GM19025 (cell line): ENCODE results near the gene SORBS1.
"Not testable (repeated sequence)": the region's sequence is repeated elsewhere in the genome, so short reads cannot be mapped to it uniquely, and the experiment has no call there.

Experiments
- ATAC-seq: cut with Tn5 transposase; IDR thresholded peaks from one replicate; pipeline ENCODE4 v1.9.1; 2021; ENCODE audit warnings: mild to moderate bottlenecking, low read depth, moderate library complexity; ENCODE audit not compliant: unreplicated experiment

SORBS1 gene

DNA sequence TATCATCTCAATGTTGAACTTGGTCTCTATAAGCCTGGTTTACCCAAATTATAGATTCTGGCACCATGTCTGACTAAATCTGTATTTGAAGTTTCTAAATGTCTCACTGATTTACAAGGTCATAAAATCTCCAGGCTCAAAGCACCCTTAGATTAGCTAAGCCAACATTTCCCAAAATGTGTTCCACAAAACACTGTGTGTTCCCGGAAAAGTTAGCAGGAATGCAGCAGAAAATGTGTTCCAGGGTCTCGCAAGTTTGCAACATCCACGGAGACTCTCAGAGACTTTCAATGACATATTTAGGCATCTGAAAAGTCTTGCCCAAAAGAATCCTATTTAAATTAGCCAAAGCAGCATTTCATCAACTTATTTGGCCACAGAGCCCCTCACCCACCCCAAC, 91.9 kb downstream of the SORBS1 start:
- ATAC-seq = no peak

GRCh38 chr10:95467642-95468041, 93.5 kb downstream of the SORBS1 start:
- not testable (repeated sequence) for ATAC-seq

DNA sequence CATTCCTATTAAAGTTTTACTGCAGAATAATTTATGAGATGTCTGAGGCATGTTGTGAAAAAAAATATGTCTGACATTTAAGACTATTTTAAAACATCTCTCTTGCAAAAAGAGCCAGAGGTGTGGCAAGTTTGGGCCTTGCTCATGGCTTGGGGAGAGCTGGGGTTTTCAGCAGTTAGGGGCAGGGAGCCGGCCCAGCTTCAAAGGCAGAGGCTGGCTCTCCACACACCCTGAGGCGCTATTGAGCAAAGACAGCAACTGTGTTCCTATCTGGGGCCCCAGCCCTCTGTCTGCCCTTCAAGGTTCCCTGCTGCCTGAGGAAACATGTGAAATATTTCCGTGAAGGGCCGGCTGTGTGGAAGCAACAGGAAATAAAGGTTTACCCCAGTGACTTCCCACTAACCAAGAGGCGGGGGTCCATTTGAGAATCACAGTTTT, 94.0 kb downstream of the SORBS1 start:
- ATAC-seq = no peak

DNA sequence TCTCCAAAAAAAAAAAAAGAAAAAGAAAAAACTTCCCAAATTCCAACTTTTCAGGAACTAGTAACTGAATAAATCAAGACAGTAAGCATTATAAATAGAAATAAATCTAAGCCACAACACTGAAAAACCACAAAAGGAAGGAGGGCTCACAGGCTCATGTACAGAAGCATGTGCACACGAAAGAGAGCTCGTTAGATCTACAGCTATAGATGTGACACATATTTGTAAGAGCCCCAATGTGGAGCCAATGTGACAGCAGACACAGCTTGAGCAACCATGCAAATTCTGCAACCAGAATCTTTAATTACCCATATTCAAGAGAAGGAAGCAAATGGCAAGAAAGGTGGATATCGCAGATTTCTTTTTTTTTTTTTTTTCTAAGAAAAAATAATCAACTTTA, 94.7 kb downstream of the SORBS1 start:
- ATAC-seq = no peak

DNA sequence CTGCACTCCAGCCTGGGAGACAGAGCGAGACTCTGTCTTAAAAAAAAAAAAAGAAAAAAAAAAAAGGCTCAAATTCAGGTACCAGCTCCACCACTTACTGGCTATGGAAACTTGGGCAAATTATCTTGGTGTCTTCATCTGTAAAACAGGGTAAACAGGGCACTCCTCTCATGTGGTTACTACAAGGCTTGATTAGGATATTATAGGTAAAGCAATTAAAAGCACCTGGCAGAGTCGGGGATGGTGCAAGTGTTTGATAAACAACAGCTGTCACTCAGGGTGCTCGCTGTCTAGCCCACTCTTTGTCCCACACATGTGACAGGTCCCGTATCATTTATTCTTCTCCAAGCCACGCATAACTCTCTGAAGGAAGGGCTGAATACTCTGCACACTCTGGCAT, 96.9 kb downstream of the SORBS1 start:
- ATAC-seq = no peak

DNA sequence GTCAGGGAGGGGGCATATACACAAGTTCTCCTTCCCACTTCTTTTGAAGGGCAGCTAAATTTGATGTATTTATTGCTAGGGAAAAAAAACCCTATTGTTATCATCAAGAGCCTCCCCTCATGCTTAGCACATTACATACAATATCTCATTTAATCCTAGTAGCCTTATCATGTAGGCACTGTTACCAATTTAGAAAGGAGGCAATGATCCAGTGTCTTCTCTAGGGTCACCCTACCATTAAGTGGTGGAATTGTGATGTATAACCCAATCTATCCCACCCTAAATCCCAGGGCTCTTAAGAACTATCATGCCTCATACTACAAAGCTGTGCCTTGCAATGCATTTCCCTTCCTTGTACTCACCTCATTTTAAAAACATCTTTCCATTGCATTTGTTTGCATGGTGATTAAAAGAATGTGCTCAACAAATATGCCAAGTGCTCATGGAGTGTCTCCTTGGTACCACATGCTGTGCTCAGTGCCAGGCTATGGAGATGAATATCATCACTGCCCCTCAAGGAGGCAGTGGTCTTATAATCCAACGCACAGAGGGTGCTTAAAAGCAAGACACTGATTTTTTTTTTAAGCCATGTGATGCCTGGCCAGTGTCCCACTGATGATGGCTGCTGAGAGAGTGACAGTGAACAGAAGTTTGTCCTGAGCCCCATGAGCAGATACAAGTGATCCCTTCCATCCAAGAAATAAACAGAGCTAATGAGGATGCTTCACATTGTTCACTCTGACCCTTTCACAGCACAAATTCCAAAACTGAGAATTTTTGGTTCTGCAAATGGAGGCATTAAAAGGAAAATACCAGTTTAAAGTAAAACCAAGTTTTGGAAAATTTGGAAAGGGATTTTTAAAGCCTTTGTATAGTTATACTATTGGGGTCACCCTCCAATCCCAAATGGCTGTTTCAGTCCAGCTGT, 98.2 kb downstream of the SORBS1 start:
- no peak for ATAC-seq

DNA sequence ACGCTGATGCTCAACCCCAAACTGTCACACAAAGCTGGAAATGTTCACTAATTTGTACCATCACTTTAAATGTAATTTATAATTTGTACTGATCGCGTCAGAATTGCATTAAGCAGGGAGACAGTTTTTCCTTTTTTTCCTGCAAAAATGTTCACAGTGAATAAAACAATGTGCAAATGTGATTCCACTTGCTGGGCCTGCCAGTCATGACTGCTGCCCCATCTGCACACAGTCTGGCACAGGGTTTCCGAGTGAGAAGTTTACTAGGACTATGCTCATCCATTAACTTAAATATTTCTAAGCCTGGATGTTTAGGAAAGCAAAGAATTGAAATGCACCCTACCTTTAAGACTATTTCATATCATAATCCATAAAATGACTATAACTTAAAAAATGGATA, 99.6 kb downstream of the SORBS1 start:
- no peak for ATAC-seq

GRCh38 chr10:95459446-95460045, 101.6 kb downstream of the SORBS1 start:
- ATAC-seq = no peak

DNA sequence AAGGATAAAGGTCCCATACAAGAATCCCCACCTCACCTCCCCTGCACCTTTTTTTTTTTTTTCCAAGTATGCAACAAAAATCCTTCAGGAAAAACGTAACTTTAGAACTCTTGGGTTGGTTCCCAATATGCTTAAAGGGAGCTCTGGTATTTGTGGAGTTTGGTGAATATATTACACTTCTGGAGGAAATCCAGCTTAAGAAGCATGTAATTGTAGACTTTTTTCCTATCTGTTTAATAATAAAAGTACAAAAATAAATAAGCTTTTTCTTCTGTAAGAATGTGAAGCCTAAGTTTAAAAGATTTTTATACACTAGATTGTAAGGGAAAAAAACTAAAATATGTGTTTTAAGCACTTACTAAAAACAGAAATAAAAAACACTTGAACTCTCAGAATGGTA, 102.3 kb downstream of the SORBS1 start:
- ATAC-seq = no peak

- ATAC-seq = no peak
Measured at GRCh38 chr10:95458014-95458413, 103.2 kb downstream of the SORBS1 start.

DNA sequence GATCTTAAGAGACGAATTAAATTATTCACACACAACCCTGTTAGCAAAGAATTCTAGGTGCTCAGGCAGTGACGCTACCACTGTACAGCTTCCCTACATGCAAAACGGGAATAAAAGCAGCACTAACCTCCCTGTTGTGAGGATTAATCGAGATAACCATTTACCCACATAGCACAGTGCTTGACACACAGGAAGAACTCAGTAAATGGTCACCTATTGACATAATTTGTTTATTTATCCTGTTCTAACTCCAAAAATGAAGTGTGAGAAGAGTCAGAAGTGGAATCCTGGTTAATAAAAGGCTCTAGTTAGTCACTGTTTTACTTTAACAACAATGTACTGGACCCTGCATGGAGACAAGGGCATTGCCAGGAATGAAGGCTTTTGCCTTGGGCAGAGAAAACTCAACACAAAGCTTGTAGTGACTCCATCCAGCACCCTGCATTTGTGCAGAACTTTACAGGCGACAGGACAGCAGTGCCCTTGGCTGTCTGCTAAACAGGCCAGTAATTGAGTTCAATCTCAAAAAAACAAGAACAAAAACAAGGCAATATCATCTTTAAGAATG, 103.8 kb downstream of the SORBS1 start:
- no peak for ATAC-seq

- ATAC-seq = no peak
Measured at GRCh38 chr10:95456516-95456915, 104.7 kb downstream of the SORBS1 start.

DNA sequence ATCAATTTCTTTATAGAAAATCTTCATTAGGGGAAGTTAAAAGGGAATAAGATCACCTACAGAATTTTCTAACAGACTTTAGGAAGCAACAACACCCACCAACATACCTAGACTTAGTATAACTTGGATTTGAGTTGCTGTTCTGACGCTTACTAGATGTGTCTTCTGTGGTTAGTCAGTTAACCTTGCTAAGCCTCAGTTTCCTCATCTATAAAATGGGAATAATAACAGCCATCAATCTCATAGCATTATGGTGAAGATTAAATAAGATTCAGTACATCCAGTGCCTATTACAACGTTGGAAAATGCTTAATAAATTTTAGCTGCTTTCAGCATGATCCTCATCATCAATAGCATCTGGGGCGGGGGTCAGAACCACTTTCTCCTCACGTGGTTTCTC, 106.2 kb downstream of the SORBS1 start:
- no peak for ATAC-seq

GRCh38 chr10:95454356-95454755, 106.8 kb downstream of the SORBS1 start:
- no peak for ATAC-seq

GRCh38 chr10:95451568-95452524, 109.3 kb downstream of the SORBS1 start:
- ATAC-seq = no peak

- no peak for ATAC-seq
Measured at GRCh38 chr10:95451150-95451549, 110.0 kb downstream of the SORBS1 start.

GRCh38 chr10:95450188-95450587, 111.0 kb downstream of the SORBS1 start:
- no peak for ATAC-seq

- ATAC-seq = no peak
Measured at GRCh38 chr10:95447685-95448084, 113.5 kb downstream of the SORBS1 start.

DNA sequence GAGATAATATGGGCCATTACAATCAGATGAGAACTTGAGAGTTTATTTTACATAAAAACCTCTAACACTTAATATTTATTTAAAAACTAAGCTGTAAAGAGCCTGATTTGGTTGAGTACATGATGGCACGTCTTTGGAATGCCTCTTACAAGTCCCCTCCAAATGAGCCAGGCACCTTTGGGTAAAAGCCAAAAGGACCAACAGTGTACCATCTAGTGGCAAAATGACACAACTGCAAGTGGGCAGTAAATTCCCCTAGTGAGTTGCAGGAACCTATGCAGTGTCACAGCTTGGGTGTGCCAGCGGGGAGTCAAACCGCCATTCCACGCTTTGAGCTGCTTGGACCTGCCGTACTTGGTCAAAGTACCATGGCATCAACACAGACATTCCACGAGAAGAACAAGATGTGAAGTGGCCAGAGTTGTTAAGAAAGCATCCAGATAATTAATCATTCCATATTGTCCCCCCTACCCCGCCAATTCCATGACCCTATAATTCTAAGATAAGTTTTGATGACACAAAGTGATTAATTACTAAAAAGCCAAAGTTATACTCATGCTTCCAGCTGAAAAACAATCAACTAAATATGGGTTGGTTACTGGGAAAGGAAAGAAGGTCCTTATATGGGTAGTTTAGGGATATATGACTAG, 115.2 kb downstream of the SORBS1 start:
- ATAC-seq = no peak

DNA sequence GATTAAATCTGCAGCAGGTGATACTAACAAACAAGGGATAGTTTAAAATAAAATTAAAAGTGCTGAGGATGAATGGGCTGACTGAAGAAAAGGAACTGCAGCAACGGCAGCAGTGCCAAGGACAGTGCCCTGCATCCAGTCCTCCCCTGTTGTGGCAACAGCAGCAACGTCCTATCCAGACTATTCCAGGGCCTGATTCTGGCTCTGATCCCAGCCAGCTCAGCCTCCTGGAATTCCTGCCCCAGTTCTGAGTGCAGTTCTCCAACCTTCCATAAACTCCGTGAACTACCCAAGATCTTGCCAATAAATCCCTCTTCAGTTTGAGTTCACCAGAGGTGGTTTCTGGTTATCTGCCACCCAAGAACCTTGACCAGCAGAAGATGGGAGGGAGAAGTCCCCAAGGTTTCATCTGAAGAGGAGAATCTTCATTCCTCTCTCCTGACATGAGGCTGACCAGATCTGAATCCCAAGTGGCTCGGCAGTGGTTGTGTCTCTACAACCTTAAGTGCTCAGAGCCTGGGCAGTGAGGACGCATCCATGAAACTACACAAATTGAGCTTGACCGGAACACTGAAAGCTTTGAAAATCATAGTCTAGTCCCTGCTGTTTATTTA, 115.8 kb downstream of the SORBS1 start:
- ATAC-seq = no peak
